Activated naive CD8-positive, alpha-beta T cell (primary cell): ENCODE results near the gene PLEK.

Source experiments
- H3K27ac Mint-ChIP-seq: one replicate; pipeline ENCODE4 v1.8.0; 2021; ENCODE audit warnings: mixed read lengths
- H3K27me3 Mint-ChIP-seq: one replicate; pipeline ENCODE4 v1.8.0; 2021; ENCODE audit warnings: mixed read lengths
- H3K36me3 Mint-ChIP-seq: one replicate; pipeline ENCODE4 v1.8.0; 2021; ENCODE audit warnings: mixed read lengths
- H3K4me1 Mint-ChIP-seq: one replicate; pipeline ENCODE4 v1.8.0; 2021; ENCODE audit warnings: low read depth, mixed read lengths
- H3K4me3 Mint-ChIP-seq: one replicate; pipeline ENCODE4 v1.8.0; 2021; ENCODE audit warnings: mild to moderate bottlenecking, mixed read lengths
- H3K9me3 Mint-ChIP-seq: one replicate; pipeline ENCODE4 v1.8.0; 2021; ENCODE audit warnings: low read depth, mixed read lengths

Gene PLEK

GRCh38 chr2:68411397-68412126 is 46.5 kb downstream of the PLEK start:
- Mint-ChIP-seq H3K4me3 (no peak overlapping the region), H3K4me1 (peaks cover 7% of the 10 kb centered on the region)

GRCh38 chr2:68412127-68412819 is 47.2 kb downstream of the PLEK start:
- no peak overlapping the region for H3K4me3 Mint-ChIP-seq
- peaks cover 8% of the 10 kb centered on the region for H3K36me3 Mint-ChIP-seq
- no peak overlapping the region for H3K27ac Mint-ChIP-seq
- H3K27me3 Mint-ChIP-seq, result peaks cover 1% of the 10 kb centered on the region
- H3K4me1 Mint-ChIP-seq, result peaks cover 7% of the 10 kb centered on the region
- peaks cover 2% of the 10 kb centered on the region for H3K9me3 Mint-ChIP-seq

More at GRCh38 chr2:68411397-68412126, 46.5 kb downstream of the PLEK start:
- H3K9me3 Mint-ChIP-seq, result peaks cover 9% of the 10 kb centered on the region
- H3K27me3 Mint-ChIP-seq, result peaks cover 3% of the 10 kb centered on the region
- peaks cover 12% of the 10 kb centered on the region for H3K36me3 Mint-ChIP-seq
- no peak overlapping the region for H3K27ac Mint-ChIP-seq

- Mint-ChIP-seq H3K27ac (no peak overlapping the region), H3K9me3 (no peaks in the 10 kb centered on the region), H3K27me3 (no peaks in the 10 kb centered on the region)
These were observed 48.4 kb downstream of the PLEK start for GRCh38 chr2:68413466-68413865.

GRCh38 chr2:68414452-68414851 is 49.4 kb downstream of the PLEK start:
- Mint-ChIP-seq H3K27me3 (no peaks in the 10 kb centered on the region), H3K9me3 (no peaks in the 10 kb centered on the region), H3K4me3 (no peak overlapping the region), H3K4me1 (peaks cover 7% of the 10 kb centered on the region), H3K27ac (no peak overlapping the region), H3K36me3 (no peaks in the 10 kb centered on the region)

More at GRCh38 chr2:68413466-68413865, 48.4 kb downstream of the PLEK start:
- peaks cover 2% of the 10 kb centered on the region for H3K36me3 Mint-ChIP-seq
- H3K4me3 Mint-ChIP-seq, result no peak overlapping the region
- peaks cover 7% of the 10 kb centered on the region for H3K4me1 Mint-ChIP-seq

GRCh38 chr2:68414876-68415275 is 49.8 kb downstream of the PLEK start:
- no peak overlapping the region for H3K27ac Mint-ChIP-seq
- H3K36me3 Mint-ChIP-seq, result no peaks in the 10 kb centered on the region
- H3K27me3 Mint-ChIP-seq, result no peaks in the 10 kb centered on the region
- peaks cover 7% of the 10 kb centered on the region for H3K4me1 Mint-ChIP-seq
- no peaks in the 10 kb centered on the region for H3K9me3 Mint-ChIP-seq
- H3K4me3 Mint-ChIP-seq, result no peak overlapping the region

GRCh38 chr2:68415521-68415920 is 50.4 kb downstream of the PLEK start:
- no peak overlapping the region for H3K27ac Mint-ChIP-seq
- no peaks in the 10 kb centered on the region for H3K36me3 Mint-ChIP-seq
- H3K9me3 Mint-ChIP-seq, result no peaks in the 10 kb centered on the region
- H3K27me3 Mint-ChIP-seq, result no peaks in the 10 kb centered on the region
- H3K4me1 Mint-ChIP-seq, result peaks cover 7% of the 10 kb centered on the region
- no peak overlapping the region for H3K4me3 Mint-ChIP-seq

GRCh38 chr2:68416081-68416675 is 51.1 kb downstream of the PLEK start:
- Mint-ChIP-seq H3K4me3 (no peak overlapping the region), H3K36me3 (no peaks in the 10 kb centered on the region), H3K27ac (no peak overlapping the region), H3K4me1 (peaks cover 7% of the 10 kb centered on the region), H3K27me3 (no peaks in the 10 kb centered on the region), H3K9me3 (no peaks in the 10 kb centered on the region)

- Mint-ChIP-seq H3K27ac (no peak overlapping the region), H3K9me3 (no peaks in the 10 kb centered on the region), H3K4me1 (peaks cover 4% of the 10 kb centered on the region), H3K27me3 (no peaks in the 10 kb centered on the region), H3K36me3 (no peaks in the 10 kb centered on the region), H3K4me3 (no peak overlapping the region)
These were observed 52.8 kb downstream of the PLEK start for GRCh38 chr2:68417926-68418325.

GRCh38 chr2:68418419-68418818 is 53.3 kb downstream of the PLEK start:
- Mint-ChIP-seq H3K27ac (no peak overlapping the region), H3K9me3 (no peaks in the 10 kb centered on the region), H3K36me3 (no peaks in the 10 kb centered on the region), H3K4me1 (peaks cover 5% of the 10 kb centered on the region), H3K27me3 (no peaks in the 10 kb centered on the region), H3K4me3 (no peak overlapping the region)

- Mint-ChIP-seq H3K4me1 (peaks cover 5% of the 10 kb centered on the region), H3K27me3 (no peaks in the 10 kb centered on the region), H3K4me3 (no peak overlapping the region), H3K27ac (no peak overlapping the region), H3K9me3 (no peaks in the 10 kb centered on the region), H3K36me3 (no peaks in the 10 kb centered on the region)
These were observed 53.8 kb downstream of the PLEK start for GRCh38 chr2:68418855-68419254.

GRCh38 chr2:68420254-68420910 is 55.3 kb downstream of the PLEK start:
- H3K9me3 Mint-ChIP-seq, result no peaks in the 10 kb centered on the region
- H3K4me1 Mint-ChIP-seq, result peaks cover 5% of the 10 kb centered on the region
- no peaks in the 10 kb centered on the region for H3K27me3 Mint-ChIP-seq
- no peak overlapping the region for H3K27ac Mint-ChIP-seq
- H3K36me3 Mint-ChIP-seq, result no peaks in the 10 kb centered on the region
- no peak overlapping the region for H3K4me3 Mint-ChIP-seq

GRCh38 chr2:68423966-68424650 is 59.0 kb downstream of the PLEK start:
- Mint-ChIP-seq H3K36me3 (no peaks in the 10 kb centered on the region), H3K27ac (no peak overlapping the region), H3K27me3 (no peaks in the 10 kb centered on the region), H3K4me3 (no peak overlapping the region), H3K9me3 (no peaks in the 10 kb centered on the region), H3K4me1 (peaks cover 9% of the 10 kb centered on the region)

GRCh38 chr2:68425503-68425902 is 60.4 kb downstream of the PLEK start:
- Mint-ChIP-seq H3K27ac (no peak overlapping the region), H3K27me3 (no peaks in the 10 kb centered on the region), H3K36me3 (no peaks in the 10 kb centered on the region), H3K4me3 (no peak overlapping the region), H3K9me3 (no peaks in the 10 kb centered on the region), H3K4me1 (peaks cover 9% of the 10 kb centered on the region)

- Mint-ChIP-seq H3K27ac (no peak overlapping the region), H3K9me3 (no peaks in the 10 kb centered on the region), H3K36me3 (no peaks in the 10 kb centered on the region), H3K27me3 (no peaks in the 10 kb centered on the region), H3K4me1 (peaks cover 9% of the 10 kb centered on the region), H3K4me3 (no peak overlapping the region)
These were observed 61.4 kb downstream of the PLEK start for GRCh38 chr2:68426446-68426845.
